ENCODE results near the gene BICD1. TPM values are rescaled to one million over a fixed set of nuclear protein-coding genes. Genes with fewer than 3 reads are reported as not detected.

The BICD1 gene
- total and polyA plus RNA-seq, 2 donors (not counting 1 experiment from before 2014, with no cell fraction given), result 11.1 to 12.4 TPM

- DNase-seq (ENCODE audit: low read depth in 2 of 2), result peak in 1 of 2 donors; percentile 61
- peak in 1 of 2 donors; percentile 37 for TF ChIP-seq CTCF (conservative IDR thresholded peaks at IDR 0.05 in 1 of 2, IDR thresholded peaks at IDR 0.05 in 1 of 2; ENCODE audit: low read depth in 1 of 2, low read length in 2 of 2)
- no peak for TF ChIP-seq EZH2 (IDR thresholded peaks at IDR 0.05; ENCODE audit: low read length, missing control alignments)
- H3K4me1 ChIP-seq (ENCODE audit: control insufficient read depth, extremely low read depth, insufficient read depth, low read length), result no peaks in the 10 kb centered on the region
Observed at GRCh38 chr12:32305163-32305562, 198.5 kb downstream of the BICD1 start.

DNA sequence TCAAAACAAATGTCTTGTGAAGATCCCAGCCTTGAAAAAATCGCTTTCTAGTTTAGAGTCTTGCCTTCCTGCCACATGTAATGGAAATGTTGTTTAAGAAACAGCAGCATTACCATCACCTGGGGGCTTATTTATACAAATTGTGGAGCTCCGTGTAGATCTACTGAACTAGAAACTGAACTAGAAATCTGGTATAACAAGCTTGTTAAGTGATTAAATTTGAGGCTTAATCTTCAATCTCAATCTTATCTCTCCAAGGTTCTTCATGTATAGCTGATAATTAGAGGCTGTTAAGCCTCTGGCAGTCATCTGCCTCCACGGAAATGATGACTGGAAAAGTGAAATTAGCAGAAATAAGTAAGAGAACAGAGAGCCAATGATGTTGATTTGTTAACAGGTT lies 200.7 kb downstream of the BICD1 start:
- Histone ChIP-seq H3K27me3 (ENCODE audit: control insufficient read depth, insufficient read depth, low read length) (no peaks in the 10 kb centered on the region), H3K79me2 (ENCODE audit: control insufficient read depth, insufficient read depth, low read length) (no peaks in the 10 kb centered on the region), H3K36me3 (ENCODE audit: control insufficient read depth, insufficient read depth, low read length) (peaks cover 2% of the 10 kb centered on the region), H3K27ac (ENCODE audit: insufficient read depth, low read length) (no peak overlapping the region), H4K20me1 (ENCODE audit: control insufficient read depth, extremely low read depth, insufficient read depth, low read length) (no peaks in the 10 kb centered on the region), H2AFZ (ENCODE audit: low read length) (no peak overlapping the region), H3K4me2 (ENCODE audit: extremely low read depth, insufficient read depth, low read length) (no peak overlapping the region), H3K9me3 (ENCODE audit: control insufficient read depth, insufficient read depth, low read depth, low read length) (no peaks in the 10 kb centered on the region), H3K4me1 (ENCODE audit: control insufficient read depth, extremely low read depth, insufficient read depth, low read length) (no peaks in the 10 kb centered on the region), H3K4me3 (replicated peaks in 1 of 4; ENCODE audit: control extremely low read depth in 1 of 4, insufficient read depth in 1 of 4, low read depth in 3 of 4, low read length in 4 of 4) (no peak overlapping the region), H3K9ac (ENCODE audit: insufficient read depth, low read length) (no peak overlapping the region)
- DNase-seq (ENCODE audit: low read depth in 2 of 2), result no peak
- no peak for TF ChIP-seq CTCF (conservative IDR thresholded peaks at IDR 0.05 in 1 of 2, IDR thresholded peaks at IDR 0.05 in 1 of 2; ENCODE audit: low read depth in 1 of 2, low read length in 2 of 2)

More at GRCh38 chr12:32305163-32305562, 198.5 kb downstream of the BICD1 start:
- H3K27ac ChIP-seq (ENCODE audit: insufficient read depth, low read length), result no peak overlapping the region
- H3K79me2 ChIP-seq (ENCODE audit: control insufficient read depth, insufficient read depth, low read length), result no peaks in the 10 kb centered on the region
- no peak overlapping the region for H3K4me2 ChIP-seq (ENCODE audit: extremely low read depth, insufficient read depth, low read length)
- no peaks in the 10 kb centered on the region for H4K20me1 ChIP-seq (ENCODE audit: control insufficient read depth, extremely low read depth, insufficient read depth, low read length)
- H2AFZ ChIP-seq (ENCODE audit: low read length), result no peak overlapping the region
- no peaks in the 10 kb centered on the region for H3K27me3 ChIP-seq (ENCODE audit: control insufficient read depth, insufficient read depth, low read length)
- no peak overlapping the region for H3K9ac ChIP-seq (ENCODE audit: insufficient read depth, low read length)
- H3K9me3 ChIP-seq (ENCODE audit: control insufficient read depth, insufficient read depth, low read depth, low read length), result no peaks in the 10 kb centered on the region
- H3K4me3 ChIP-seq (replicated peaks in 1 of 4; ENCODE audit: control extremely low read depth in 1 of 4, insufficient read depth in 1 of 4, low read depth in 3 of 4, low read length in 4 of 4), result no peak overlapping the region
- H3K36me3 ChIP-seq (ENCODE audit: control insufficient read depth, insufficient read depth, low read length), result peaks cover 2% of the 10 kb centered on the region

- TF ChIP-seq CTCF (conservative IDR thresholded peaks at IDR 0.05 in 1 of 2, IDR thresholded peaks at IDR 0.05 in 1 of 2; ENCODE audit: low read depth in 1 of 2, low read length in 2 of 2) (no peak), EZH2 (IDR thresholded peaks at IDR 0.05; ENCODE audit: low read length, missing control alignments) (no peak)
- H3K36me3 ChIP-seq (ENCODE audit: control insufficient read depth, insufficient read depth, low read length), result peaks cover 2% of the 10 kb centered on the region
- no peak overlapping the region for H3K9ac ChIP-seq (ENCODE audit: insufficient read depth, low read length)
- H3K27ac ChIP-seq (ENCODE audit: insufficient read depth, low read length), result no peak overlapping the region
- H3K4me1 ChIP-seq (ENCODE audit: control insufficient read depth, extremely low read depth, insufficient read depth, low read length), result no peaks in the 10 kb centered on the region
- DNase-seq (ENCODE audit: low read depth in 2 of 2), result peak in 1 of 2 donors; percentile 36
- H3K4me2 ChIP-seq (ENCODE audit: extremely low read depth, insufficient read depth, low read length), result no peak overlapping the region
- no peak overlapping the region for H3K4me3 ChIP-seq (replicated peaks in 1 of 4; ENCODE audit: control extremely low read depth in 1 of 4, insufficient read depth in 1 of 4, low read depth in 3 of 4, low read length in 4 of 4)
- H3K9me3 ChIP-seq (ENCODE audit: control insufficient read depth, insufficient read depth, low read depth, low read length), result no peaks in the 10 kb centered on the region
- H4K20me1 ChIP-seq (ENCODE audit: control insufficient read depth, extremely low read depth, insufficient read depth, low read length), result no peaks in the 10 kb centered on the region
- H2AFZ ChIP-seq (ENCODE audit: low read length), result no peak overlapping the region
- no peaks in the 10 kb centered on the region for H3K79me2 ChIP-seq (ENCODE audit: control insufficient read depth, insufficient read depth, low read length)
- H3K27me3 ChIP-seq (ENCODE audit: control insufficient read depth, insufficient read depth, low read length), result no peaks in the 10 kb centered on the region
Observed at GRCh38 chr12:32309811-32310736, 203.4 kb downstream of the BICD1 start.
